Endodermal cell (in vitro differentiated cells): ENCODE data around the gene SCAF11. TPM values are rescaled to one million over a fixed set of nuclear protein-coding genes. Genes with fewer than 3 reads are reported as not detected.

Source experiments
- DNase-seq: peaks from one replicate; pipeline ENCODE4 v3.0.0-alpha.2; 2017
- H3K27ac ChIP-seq: 2 replicates; pipeline ENCODE4 v1.5.1; 2013; ENCODE audit warnings: mild to moderate bottlenecking, low read depth, low read length, moderate library complexity
- H3K27me3 ChIP-seq: 2 replicates; pipeline ENCODE4 v1.6.1; 2013; ENCODE audit warnings: mild to moderate bottlenecking, low read length, moderate library complexity; ENCODE audit not compliant: insufficient read depth, control insufficient read depth, poor library complexity, severe bottlenecking
- H3K36me3 ChIP-seq: 2 replicates; pipeline ENCODE4 v1.7.0; 2013; ENCODE audit warnings: mild to moderate bottlenecking, low read length, moderate library complexity; ENCODE audit not compliant: control insufficient read depth, insufficient read depth
- H3K4me1 ChIP-seq: one replicate; pipeline ENCODE4 v1.7.0; 2013; ENCODE audit warnings: low read length; ENCODE audit not compliant: control insufficient read depth, insufficient read depth
- H3K4me3 ChIP-seq: 2 replicates; pipeline ENCODE4 v1.5.1; 2013; ENCODE audit warnings: mild to moderate bottlenecking, low read length, moderate library complexity
- H3K9ac ChIP-seq: 2 replicates; pipeline ENCODE4 v1.6.1; 2013; ENCODE audit warnings: mild to moderate bottlenecking, low read length, moderate library complexity; ENCODE audit not compliant: poor library complexity, severe bottlenecking; ENCODE audit errors: extremely low read depth
- H3K9me3 ChIP-seq: 2 replicates; pipeline ENCODE4 v1.6.1; 2013; ENCODE audit warnings: mild to moderate bottlenecking, low read length, moderate library complexity; ENCODE audit not compliant: control insufficient read depth
- H3K27ac Mint-ChIP-seq: 2 replicates; pipeline ENCODE4 v1.8.0; 2020; ENCODE audit warnings: mixed read lengths
- H3K27me3 Mint-ChIP-seq: 2 replicates; pipeline ENCODE4 v1.8.0; 2021; ENCODE audit warnings: mild to moderate bottlenecking, mixed read lengths; ENCODE audit not compliant: insufficient read depth
- H3K36me3 Mint-ChIP-seq: 2 replicates; pipeline ENCODE4 v1.8.0; 2020; ENCODE audit warnings: low read depth, mixed read lengths
- H3K4me1 Mint-ChIP-seq: 2 replicates; pipeline ENCODE4 v1.8.0; 2020; ENCODE audit warnings: mixed read lengths
- H3K4me3 Mint-ChIP-seq: 2 replicates; pipeline ENCODE4 v1.8.0; 2020; ENCODE audit warnings: mild to moderate bottlenecking, moderate library complexity, mixed read lengths
- H3K9me3 Mint-ChIP-seq: 2 replicates; pipeline ENCODE4 v1.8.0; 2020; ENCODE audit warnings: mild to moderate bottlenecking, mixed read lengths
- CTCF ChIP-seq: fragments of 200-600 bp; sonication (generic); conservative IDR thresholded peaks from 2 replicates; pipeline ENCODE4 v1.5.0; 2021; ENCODE audit warnings: antibody characterized with exemption, mild to moderate bottlenecking
- whole genome bisulfite sequencing, 2 experiments: methylation state at CpG; one replicate each; pipeline versions ENCODE4 v1.1.5 to v1.1.7; 2013; ENCODE audit warnings: missing lambda C conversion rate in 2 of 2, mixed read lengths in 1 of 2; ENCODE audit not compliant: insufficient coverage in 1 of 2, insufficient read length in 1 of 2; 5-methylcytosine and 5-hydroxymethylcytosine counted together
- total RNA-seq, 2 donors: library from RNA; stranded (reverse); fragmentation: NEBNext Ultra II Directional in 1 of 2; extraction: Animal tissue kit (Norgen Biotek cat#: 25700) in 1 of 2; gene quantifications; 2 replicates in 1 of 2; 3 replicates in 1 of 2; pipeline ENCODE4 v1.2.1, GENCODE V29; 2021

Gene SCAF11
- total RNA-seq, 2 donors from 2014 or later, result 99.6 to 116 TPM

DNA sequence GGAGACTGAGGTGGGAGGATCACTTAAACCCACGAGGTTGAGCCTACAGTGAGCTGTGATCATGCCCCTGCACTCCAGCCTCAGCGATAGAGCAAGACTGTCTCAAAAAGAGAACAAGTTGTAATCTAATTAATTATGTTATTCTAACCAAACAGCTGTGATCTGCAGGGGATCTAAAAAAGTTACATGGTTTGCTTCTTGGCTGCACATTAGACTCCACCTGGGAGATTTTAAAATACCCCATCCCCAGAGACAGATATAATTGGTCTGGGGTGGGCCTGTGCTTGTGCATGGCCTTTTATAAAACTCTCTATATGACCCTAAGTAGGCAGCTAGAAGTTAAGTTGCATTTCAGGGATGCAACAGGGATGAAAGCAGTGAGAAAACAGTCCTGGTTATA, 76.7 kb downstream of the SCAF11 start:
- Histone ChIP-seq H3K9ac (no peak overlapping the region), H3K4me1 (peaks cover 5% of the 10 kb centered on the region), H3K36me3 (peaks cover 17% of the 10 kb centered on the region), H3K4me3 (no peak overlapping the region), H3K27me3 (no peaks in the 10 kb centered on the region), H3K9me3 (peaks cover 6% of the 10 kb centered on the region), H3K27ac (no peak overlapping the region)
- Mint-ChIP-seq H3K27ac (no peak overlapping the region), H3K4me3 (no peak overlapping the region), H3K9me3 (peaks cover 4% of the 10 kb centered on the region), H3K27me3 (no peaks in the 10 kb centered on the region), H3K4me1 (peaks cover 9% of the 10 kb centered on the region), H3K36me3 (peaks cover 18% of the 10 kb centered on the region)
- no peak for TF ChIP-seq CTCF
- WGBS, 2 experiments, result 60 to 93% methylated on average over 1 to 2 of the region's 2 CpGs
- DNase-seq, result no peak

- H3K27ac Mint-ChIP-seq, result no peak overlapping the region
- no peaks in the 10 kb centered on the region for H3K27me3 Mint-ChIP-seq
- H3K4me1 ChIP-seq, result peaks cover 5% of the 10 kb centered on the region
- peaks cover 9% of the 10 kb centered on the region for H3K4me1 Mint-ChIP-seq
- TF ChIP-seq CTCF, result no peak
- H3K9me3 Mint-ChIP-seq, result no peaks in the 10 kb centered on the region
- no peaks in the 10 kb centered on the region for H3K27me3 ChIP-seq
- H3K36me3 Mint-ChIP-seq, result peaks cover 13% of the 10 kb centered on the region
- H3K27ac ChIP-seq, result no peak overlapping the region
- 88 to 95% methylated on average over 2 to 3 of the region's 3 CpGs for WGBS, 2 experiments
- no peak overlapping the region for H3K4me3 ChIP-seq
- H3K4me3 Mint-ChIP-seq, result no peak overlapping the region
- no peaks in the 10 kb centered on the region for H3K9me3 ChIP-seq
- no peak for DNase-seq
- H3K36me3 ChIP-seq, result peaks cover 21% of the 10 kb centered on the region
- no peak overlapping the region for H3K9ac ChIP-seq
Observed at GRCh38 chr12:45912774-45913173, 77.6 kb downstream of the SCAF11 start.

- no peak overlapping the region for H3K27ac ChIP-seq
- Mint-ChIP-seq H3K27ac (no peak overlapping the region), H3K4me3 (no peak overlapping the region), H3K4me1 (peaks cover 9% of the 10 kb centered on the region), H3K36me3 (peaks cover 16% of the 10 kb centered on the region), H3K27me3 (no peaks in the 10 kb centered on the region), H3K9me3 (no peaks in the 10 kb centered on the region)
- H3K36me3 ChIP-seq, result peaks cover 45% of the 10 kb centered on the region
- no peak overlapping the region for H3K9ac ChIP-seq
- H3K27me3 ChIP-seq, result no peaks in the 10 kb centered on the region
- no peaks in the 10 kb centered on the region for H3K9me3 ChIP-seq
- WGBS, 2 experiments, result 88 to 100% methylated on average over 1 to 3 of the region's 4 CpGs
- H3K4me1 ChIP-seq, result peaks cover 5% of the 10 kb centered on the region
- DNase-seq, result no peak
- TF ChIP-seq CTCF, result no peak
- H3K4me3 ChIP-seq, result no peak overlapping the region
Observed at GRCh38 chr12:45909041-45909713, 81.2 kb downstream of the SCAF11 start.
